Measurements from ENCODE around the gene YIF1B. TPM values are rescaled to one million over a fixed set of nuclear protein-coding genes. Genes with fewer than 3 reads are reported as not detected.

YIF1B gene
- polyA plus RNA-seq, 1 experiment, result 44.9 TPM

DNA sequence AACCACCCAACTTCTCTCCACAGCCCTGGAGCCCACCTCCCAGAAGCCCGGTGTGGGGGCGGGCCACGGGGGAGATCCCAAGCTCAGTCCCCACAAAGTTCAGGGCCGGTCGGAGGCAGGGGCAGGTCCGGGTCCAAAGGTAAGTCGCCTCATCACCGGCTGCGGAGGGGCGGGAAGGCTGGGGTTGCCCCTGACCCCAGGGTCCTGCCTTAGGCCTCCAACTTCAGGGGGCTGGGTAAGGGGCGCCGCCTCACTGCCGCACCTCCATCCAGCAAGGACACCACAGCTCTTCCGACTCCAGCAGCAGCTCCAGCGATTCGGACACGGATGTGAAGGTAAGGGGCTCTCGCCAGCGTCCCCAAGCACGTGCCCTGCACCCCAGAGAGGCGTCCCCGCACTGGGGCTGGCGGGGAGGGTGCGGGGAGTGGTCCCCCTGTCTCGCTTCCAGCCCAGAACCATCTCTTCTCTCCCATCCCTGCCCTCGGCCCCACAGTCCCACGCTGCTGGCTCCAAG is 11.3 kb downstream of the YIF1B start:
- CTCF ChIA-PET, result interaction anchor here (1.2 kb wide), 1 partner anchor 61 kb away, joined by 6 read pairs; no protein-coding TSS in a partner anchor

DNA sequence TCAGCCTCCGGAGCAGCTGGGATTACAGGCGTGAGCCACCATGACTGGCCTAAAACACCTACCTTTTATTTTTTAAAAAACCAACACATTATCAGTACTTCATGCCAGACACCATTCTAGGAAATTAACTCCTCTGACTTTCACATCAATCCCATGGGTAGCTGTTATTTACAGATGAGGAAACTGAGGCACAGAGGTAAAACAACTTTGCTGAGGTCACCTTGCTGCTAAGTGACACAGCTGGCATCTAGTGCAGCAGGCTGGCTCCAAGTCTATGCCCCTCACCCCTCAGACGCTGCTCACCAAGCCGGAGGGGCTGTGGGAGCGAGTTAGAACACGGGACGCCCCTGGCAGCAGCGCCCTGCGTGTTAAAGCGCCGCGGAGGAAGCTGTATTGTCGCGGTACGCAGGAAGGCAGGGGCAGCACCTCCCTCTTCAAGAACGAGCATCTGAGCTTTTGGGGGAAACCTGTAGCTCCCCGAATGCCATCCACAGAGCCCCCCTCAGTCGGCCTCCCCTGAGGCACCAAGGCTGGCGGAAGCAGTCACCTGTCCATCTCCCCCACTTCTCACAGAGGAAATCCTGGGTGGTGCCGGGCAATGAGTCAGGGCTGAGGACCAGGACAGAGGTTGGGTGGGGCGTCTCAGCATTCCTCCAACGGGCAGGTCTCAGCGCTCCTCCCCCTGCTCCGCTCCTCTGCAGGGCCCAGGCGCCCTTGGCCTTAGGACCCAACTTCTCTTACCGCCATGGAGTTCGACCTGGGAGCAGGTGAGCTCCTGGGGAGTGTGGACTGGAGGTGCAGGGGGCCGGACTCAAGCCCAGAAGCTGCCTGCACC is 12.0 kb downstream of the YIF1B start, which contains the start of gene C19orf33:
Gene C19orf33 (plus strand): TSS at position 735 of the 835 bp plus-strand sequence. CDS start 11 bp downstream, at position 746.
- TF ChIP-seq CTCF (IDR thresholded peaks at IDR 0.05; ENCODE audit: low read depth, low read length), result no peak
- Histone ChIP-seq H3K27ac (ENCODE audit: low read depth, low read length) (no peak within 1 kb of the TSS), H3K9me3 (ENCODE audit: control insufficient read depth, insufficient read depth, low read length) (no peaks in the 10 kb centered on the region; the same call in 1 of the 2 replicates), H3K4me3 (ENCODE audit: low read depth, low read length) (no peak within 1 kb of the TSS), H3K27me3 (ENCODE audit: control insufficient read depth, insufficient read depth, low read length) (no peaks in the 10 kb centered on the region)
- ChIA-PET CTCF (interaction anchor here (0.7 to 1.2 kb wide), 2 partner anchors 60 to 91 kb away, joined by 3 to 6 read pairs; no protein-coding TSS in a partner anchor), POLR2A (interaction anchor here (1.3 kb wide), 1 partner anchor 13 kb away, joined by 3 read pairs; no protein-coding TSS in a partner anchor)
- no peak for DNase-seq (ENCODE audit: low read depth, low spot score)

More for the DNA sequence above, 11.3 kb downstream of the YIF1B start:
- TF ChIP-seq CTCF (IDR thresholded peaks at IDR 0.05; ENCODE audit: low read depth, low read length), result no peak
- POLR2A ChIA-PET, result interaction anchor here (1.3 kb wide), 1 partner anchor 14 kb away, joined by 3 read pairs; no protein-coding TSS in a partner anchor
- Histone ChIP-seq H3K27me3 (ENCODE audit: control insufficient read depth, insufficient read depth, low read length) (no peaks in the 10 kb centered on the region), H3K27ac (ENCODE audit: low read depth, low read length) (no peak overlapping the region), H3K9me3 (ENCODE audit: control insufficient read depth, insufficient read depth, low read length) (no peaks in the 10 kb centered on the region; the same call in 1 of the 2 replicates), H3K4me3 (ENCODE audit: low read depth, low read length) (no peak overlapping the region)
- DNase-seq (ENCODE audit: low read depth, low spot score), result no peak

DNA sequence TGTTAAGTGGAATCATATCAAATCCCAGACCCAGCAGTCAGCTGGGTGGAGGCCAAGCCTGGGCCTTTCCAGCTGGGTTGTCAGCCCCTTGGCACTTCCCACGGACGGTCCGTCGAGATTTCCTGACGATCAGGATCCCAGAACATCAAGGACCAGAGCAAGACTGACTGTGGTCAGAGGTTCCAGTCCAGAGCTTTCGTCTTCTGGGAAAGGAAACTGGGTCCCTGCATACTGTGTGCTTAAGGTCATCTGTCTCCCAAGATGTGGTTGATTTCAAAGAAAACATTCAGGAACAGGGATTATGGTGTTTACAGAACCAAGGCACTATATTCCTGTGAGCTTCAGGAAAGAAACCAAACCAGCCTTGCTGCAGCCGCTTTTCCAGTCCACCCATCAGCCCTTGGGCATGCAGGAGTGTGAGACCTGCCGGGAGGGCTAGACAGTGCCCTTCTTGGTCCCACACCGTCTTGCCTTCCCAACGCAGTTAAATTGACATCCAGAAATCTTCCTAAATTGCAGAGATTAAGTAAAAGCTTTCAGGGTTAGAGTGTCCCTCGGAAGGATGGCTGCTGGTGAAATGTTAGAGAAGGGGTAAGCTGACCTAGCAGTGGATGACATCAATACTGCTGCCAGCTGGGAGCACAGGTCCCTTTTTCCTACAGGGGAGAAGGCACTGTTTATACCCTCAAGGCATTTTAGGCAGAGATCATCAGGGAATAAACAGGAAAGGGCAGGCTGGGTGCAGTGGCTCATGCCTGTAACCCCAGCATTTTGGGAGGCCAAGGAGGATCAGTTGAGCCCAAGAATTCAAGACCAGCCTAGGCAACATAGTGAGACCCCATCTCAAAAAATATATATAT is 16.7 kb downstream of the YIF1B start:
- peak overlapping the region; percentile 61 for H3K27ac ChIP-seq (ENCODE audit: low read depth, low read length)
- ChIA-PET CTCF (interaction anchor here (0.6 to 1.5 kb wide), 3 partner anchors 9 to 55 kb away, joined by 3 to 6 read pairs (median 3); no protein-coding TSS in a partner anchor), POLR2A (interaction anchor here (1.2 kb wide), 1 partner anchor 9 kb away, joined by 4 read pairs; no protein-coding TSS in a partner anchor)
- DNase-seq (ENCODE audit: low read depth, low spot score), result peak; percentile 10
- no peak for TF ChIP-seq CTCF (IDR thresholded peaks at IDR 0.05; ENCODE audit: low read depth, low read length)
- no peaks in the 10 kb centered on the region; the same call in 1 of the 2 replicates for H3K9me3 ChIP-seq (ENCODE audit: control insufficient read depth, insufficient read depth, low read length)
- no peak overlapping the region for H3K4me3 ChIP-seq (ENCODE audit: low read depth, low read length)
- H3K27me3 ChIP-seq (ENCODE audit: control insufficient read depth, insufficient read depth, low read length), result no peaks in the 10 kb centered on the region

DNA sequence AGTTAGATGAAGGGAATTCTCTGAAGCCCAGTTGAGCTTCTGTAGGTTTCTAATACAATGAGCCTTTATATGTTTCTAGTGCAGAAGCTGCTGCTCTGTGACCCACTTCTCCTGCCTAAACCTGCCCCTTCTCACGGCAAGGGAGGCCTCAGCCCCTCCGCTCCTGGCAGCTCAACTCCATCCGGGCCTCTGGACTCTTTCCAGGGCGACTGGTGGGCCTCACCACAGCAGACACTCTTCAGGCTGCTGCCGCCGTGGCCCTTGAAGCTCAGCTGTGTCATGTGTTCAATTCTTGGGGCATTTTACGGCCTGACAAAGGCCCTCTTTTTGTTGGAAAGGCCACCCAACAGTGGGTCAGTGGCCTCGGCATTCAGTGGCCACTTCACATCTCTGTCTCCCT is 21.7 kb downstream of the YIF1B start:
- TF ChIP-seq CTCF (IDR thresholded peaks at IDR 0.05; ENCODE audit: low read depth, low read length), result no peak
- CTCF ChIA-PET, result no interaction called here
- Histone ChIP-seq H3K4me3 (ENCODE audit: low read depth, low read length) (no peak overlapping the region), H3K27me3 (ENCODE audit: control insufficient read depth, insufficient read depth, low read length) (no peaks in the 10 kb centered on the region), H3K9me3 (ENCODE audit: control insufficient read depth, insufficient read depth, low read length) (no peaks in the 10 kb centered on the region), H3K27ac (ENCODE audit: low read depth, low read length) (no peak overlapping the region)
- POLR2A ChIA-PET, result no interaction called here
- no peak for DNase-seq (ENCODE audit: low read depth, low spot score)

All from AG04450 (cell line).